CD4-positive, alpha-beta T cell treated with Interleukin-15 for 1 hour (primary cell): Measurements from ENCODE around the gene SMARCC2.

Experiments used
- DNase-seq: peaks from one replicate; pipeline ENCODE4 v3.0.0-alpha.2; 2020

Gene SMARCC2

GRCh38 chr12:56189099-56189917, at the start of gene SMARCC2:
TSS of gene SMARCC2 (minus strand) at chr12:56189483. CDS start at chr12:56189461, 22 bp downstream.
- peak; percentile 86 for DNase-seq

GRCh38 chr12:56237552-56237951, 48.3 kb upstream of the SMARCC2 start:
- no peak for DNase-seq

GRCh38 chr12:56236985-56237384, 47.7 kb upstream of the SMARCC2 start:
- no peak for DNase-seq

GRCh38 chr12:56236091-56236490, 46.8 kb upstream of the SMARCC2 start:
- DNase-seq, result no peak

GRCh38 chr12:56234746-56235436, 45.6 kb upstream of the SMARCC2 start:
- no peak for DNase-seq

GRCh38 chr12:56231184-56231582, 41.9 kb upstream of the SMARCC2 start:
- DNase-seq, result no peak

- no peak for DNase-seq
These were observed 41.3 kb upstream of the SMARCC2 start for GRCh38 chr12:56230432-56231183.

GRCh38 chr12:56229916-56230431, 40.7 kb upstream of the SMARCC2 start, which contains the start of gene SLC39A5:
TSS of gene SLC39A5 (plus strand) at chr12:56230051. CDS start at chr12:56231275, 1,224 bp downstream.
- no peak for DNase-seq

- no peak for DNase-seq
These were observed 39.8 kb upstream of the SMARCC2 start for GRCh38 chr12:56229082-56229481.

GRCh38 chr12:56224954-56225353, 35.7 kb upstream of the SMARCC2 start:
- DNase-seq, result no peak

- peak; percentile 92 for DNase-seq
These were observed 34.9 kb upstream of the SMARCC2 start, which contains the start of gene NABP2 for GRCh38 chr12:56224102-56224701. TSS of gene NABP2 (plus strand) at chr12:56224342. CDS start at chr12:56224857, 515 bp downstream.

GRCh38 chr12:56223571-56224101, 34.4 kb upstream of the SMARCC2 start:
- no peak for DNase-seq

- no peak for DNase-seq
These were observed 33.2 kb upstream of the SMARCC2 start for GRCh38 chr12:56222531-56222895.

- DNase-seq, result peak; percentile 94
These were observed 32.7 kb upstream of the SMARCC2 start, which contains the start of gene RNF41 for GRCh38 chr12:56221757-56222530. TSS of gene RNF41 (minus strand) at chr12:56221922. CDS start at chr12:56214047, 7,875 bp downstream.

- DNase-seq, result no peak
These were observed 32.0 kb upstream of the SMARCC2 start for GRCh38 chr12:56221232-56221756.

GRCh38 chr12:56220611-56221231, 31.4 kb upstream of the SMARCC2 start:
- peak; percentile 34 for DNase-seq

- DNase-seq, result no peak
These were observed 30.6 kb upstream of the SMARCC2 start for GRCh38 chr12:56219840-56220239.

GRCh38 chr12:56216461-56216860, 27.2 kb upstream of the SMARCC2 start:
- DNase-seq, result no peak

- DNase-seq, result no peak
These were observed 24.6 kb upstream of the SMARCC2 start for GRCh38 chr12:56213878-56214277.

- DNase-seq, result no peak
These were observed 23.1 kb upstream of the SMARCC2 start for GRCh38 chr12:56212361-56212760.

GRCh38 chr12:56208006-56208405, 18.7 kb upstream of the SMARCC2 start:
- DNase-seq, result peak; percentile 57
